Stomach (tissue), 9 donors: ENCODE results near the gene MAP7. TPM values are rescaled to one million over a fixed set of nuclear protein-coding genes. Genes with fewer than 3 reads are reported as not detected.

Experiments used
- DNase-seq, 2 donors: peaks; one replicate each; pipeline versions ENCODE4 v3.0.0 to v3.0.0-alpha.2; 2013 to 2019
- H3K27ac ChIP-seq, 5 donors: fragments of 200-600 bp in 4 of 5; sonication (generic) in 4 of 5; one replicate each; pipeline ENCODE4 v1.5.1; 2013 to 2019; ENCODE audit warnings: mild to moderate bottlenecking in 1 of 5, moderate library complexity in 1 of 5
- H3K27me3 ChIP-seq, 3 donors: fragments of 200-600 bp; sonication (generic); one replicate each; pipeline ENCODE4 v1.5.1; 2017 to 2019; ENCODE audit warnings: mixed run types in 1 of 3
- H3K36me3 ChIP-seq, 4 donors: fragments of 200-600 bp; sonication (generic); 1 replicate in 3 of 4; 2 replicates in 1 of 4; pipeline ENCODE4 v1.5.1; 2016 to 2019
- H3K4me1 ChIP-seq, 4 donors: fragments of 200-600 bp; sonication (generic); one replicate each; pipeline ENCODE4 v1.5.1; 2016 to 2019
- H3K4me3 ChIP-seq, 4 donors: fragments of 200-600 bp; sonication (generic) in 3 of 4; one replicate each; pipeline ENCODE4 v1.5.1; 2016 to 2019; ENCODE audit warnings: mild to moderate bottlenecking in 1 of 4
- H3K9me3 ChIP-seq, 4 donors: fragments of 200-600 bp; sonication (generic); one replicate each; pipeline ENCODE4 v1.5.1; 2016 to 2019
- EP300 ChIP-seq: sonication (generic); formaldehyde crosslinking; IDR thresholded peaks from one replicate; pipeline ENCODE4 v1.6.1; 2017; ENCODE audit warnings: antibody characterized with exemption
- POLR2A ChIP-seq, 4 donors: fragments of 450-650 bp; IDR thresholded peaks; one replicate each; pipeline ENCODE4 v1.6.1; 2016; ENCODE audit warnings: antibody characterized with exemption in 4 of 4, control low read depth in 2 of 4, mild to moderate bottlenecking in 1 of 4, moderate library complexity in 1 of 4
- POLR2AphosphoS5 ChIP-seq, 3 donors: sonication (generic); formaldehyde crosslinking; IDR thresholded peaks; one replicate each; pipeline ENCODE4 v1.6.1; 2016; ENCODE audit warnings: antibody characterized with exemption in 3 of 3
- WGBS, 5 donors: extraction: QIAGEN DNeasy Blood & Tissue Kit in 3 of 5; methylation state at CpG; one replicate each; pipeline versions ENCODE4 v1.1.5 to v1.1.7; 2013 to 2018; 5-methylcytosine and 5-hydroxymethylcytosine counted together
- intact Hi-C: fragments of 100-400 bp; cut with DNase I; formaldehyde crosslinking; loops from one replicate; pipeline ENCODE4 v1.15.1; 2023; ENCODE audit warnings: low total_unique reads
- polyA plus RNA-seq, 3 donors: library from polyadenylated mRNA; stranded (reverse); fragments of 200-250 nt; gene quantifications; one replicate each; pipeline ENCODE4 v1.2.3, GENCODE V29; 2013
- total RNA-seq, 5 donors: library from RNA; depleted of rRNA; stranded (reverse); fragments of >200 nt; gene quantifications; one replicate each; pipeline versions ENCODE4 v1.1.0 to v1.2.3, GENCODE V29; 2014 to 2016
- TF ChIP-seq, protein P1 (sequence below), 7 experiments: fragments of 450-650 bp in 4 of 7; fragments of 200-600 bp in 3 of 7; sonication (generic) in 3 of 7; IDR thresholded peaks; one replicate each; pipeline ENCODE4 v1.5.1; 2016 to 2019; ENCODE audit warnings: antibody characterized with exemption in 7 of 7, control low read depth in 2 of 7, mild to moderate bottlenecking in 1 of 7
- donor health status: healthy with polysubstance abuse.
- donor health status: Bipolar disorder and iron deficiency.
- donor health status: healthy.

Gene MAP7
- total and polyA plus RNA-seq, 8 donors, result 2.3 to 28.3 (median 9.7) TPM

DNA sequence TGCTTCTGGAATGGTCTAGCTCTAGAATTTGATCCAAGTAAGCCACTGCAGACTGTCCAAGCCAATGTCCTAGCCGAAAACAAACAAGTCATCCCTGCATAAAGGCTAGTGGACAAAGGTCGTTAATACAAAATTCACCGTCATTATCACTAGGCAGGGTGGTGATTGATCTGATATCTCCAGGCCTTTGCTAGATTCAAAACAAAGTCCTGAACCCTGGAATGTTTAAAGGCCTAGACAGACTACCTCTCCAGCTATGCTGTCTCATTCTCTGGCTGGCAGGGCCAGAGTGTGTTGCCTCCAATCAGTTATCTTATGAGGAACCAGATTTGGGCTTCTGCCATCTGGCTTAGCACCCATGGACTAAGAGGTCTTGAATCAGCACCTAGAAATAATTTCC is 38.3 kb downstream of the MAP7 start:
- Histone ChIP-seq H3K9me3 (no peaks in the 10 kb centered on the region), H3K36me3 (peaks cover 0 to 4% (median 0%) of the 10 kb centered on the region in 4 donors), H3K27ac (no peak overlapping the region), H3K27me3 (no peaks in the 10 kb centered on the region), H3K4me3 (no peak overlapping the region), H3K4me1 (peaks cover 0 to 18% (median 8%) of the 10 kb centered on the region in 4 donors)
- WGBS, 5 donors, result 27 to 53% (median 49%) methylated on average over 3 of the region's 3 CpGs
- TF ChIP-seq POLR2AphosphoS5 (IDR thresholded peaks at IDR 0.05), result peak in 1 of 3 donors; percentile 3
- no peak for TF ChIP-seq POLR2A (IDR thresholded peaks at IDR 0.05)
- intact Hi-C loops, result no loop called here
- DNase-seq, result peak in 1 of 2 donors; percentile 82

DNA sequence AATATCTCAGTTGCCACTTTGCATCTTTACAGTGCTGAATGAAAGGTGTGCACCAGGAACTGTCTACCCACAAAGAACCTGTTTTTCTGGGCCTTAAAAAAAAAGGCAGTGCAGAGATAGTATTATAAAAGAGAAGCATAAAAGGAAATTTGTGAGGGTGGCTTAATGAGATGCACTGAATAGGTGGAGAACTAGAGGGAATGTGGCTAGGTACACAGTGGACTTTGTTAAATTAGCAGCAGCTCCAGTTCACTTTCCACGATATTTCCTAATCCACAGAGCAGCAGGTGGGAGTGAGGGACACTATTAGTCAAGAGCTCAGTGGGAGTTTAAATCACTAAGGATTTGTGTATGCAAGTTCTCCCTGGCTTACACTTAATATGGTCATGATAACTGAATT is 38.8 kb downstream of the MAP7 start:
- no peak overlapping the region for H3K27ac ChIP-seq
- H3K4me1 ChIP-seq, result peaks cover 0 to 13% (median 8%) of the 10 kb centered on the region in 4 donors
- 26 to 50% (median 39%) methylated on average over 1 of the region's 1 CpG for WGBS, 5 donors
- DNase-seq, result peak in 1 of 2 donors; percentile 31
- no peak for TF ChIP-seq POLR2AphosphoS5 (IDR thresholded peaks at IDR 0.05)
- no peak for TF ChIP-seq POLR2A (IDR thresholded peaks at IDR 0.05)
- no peaks in the 10 kb centered on the region for H3K9me3 ChIP-seq
- intact Hi-C loops, result no loop called here
- no peak overlapping the region for H3K4me3 ChIP-seq
- H3K36me3 ChIP-seq, result peaks cover 0 to 4% (median 0%) of the 10 kb centered on the region in 4 donors
- H3K27me3 ChIP-seq, result no peaks in the 10 kb centered on the region

DNA sequence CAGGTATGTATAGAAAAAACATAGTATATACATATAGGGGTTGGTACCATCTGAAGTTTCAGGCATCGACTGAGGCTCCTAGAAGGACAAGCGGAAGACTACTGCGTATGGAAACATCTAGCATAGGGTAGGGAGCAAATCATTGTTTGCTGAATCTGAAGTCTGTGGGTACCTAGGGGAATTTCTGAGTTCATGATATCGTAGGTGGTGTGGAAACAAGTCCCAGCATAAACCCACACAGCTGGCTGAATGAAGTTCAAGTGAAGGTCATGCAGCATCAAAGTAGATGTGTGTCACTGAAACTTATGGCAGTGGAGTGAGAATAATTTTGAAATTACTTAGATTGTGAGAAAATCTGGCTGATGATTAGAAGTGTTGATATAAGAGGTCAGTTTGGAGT is 39.4 kb downstream of the MAP7 start:
- no peaks in the 10 kb centered on the region for H3K27me3 ChIP-seq
- H3K4me1 ChIP-seq, result peaks cover 0 to 13% (median 8%) of the 10 kb centered on the region in 4 donors
- TF ChIP-seq EP300 (no peak), POLR2AphosphoS5 (IDR thresholded peaks at IDR 0.05) (no peak)
- H3K36me3 ChIP-seq, result peaks cover 0 to 4% (median 0%) of the 10 kb centered on the region in 4 donors
- no peaks in the 10 kb centered on the region for H3K9me3 ChIP-seq
- DNase-seq, result no peak
- intact Hi-C loops, result no loop called here
- no peak overlapping the region for H3K27ac ChIP-seq
- H3K4me3 ChIP-seq, result no peak overlapping the region
- 76 to 87% (median 82%) methylated on average over 4 of the region's 4 CpGs for WGBS, 5 donors

DNA sequence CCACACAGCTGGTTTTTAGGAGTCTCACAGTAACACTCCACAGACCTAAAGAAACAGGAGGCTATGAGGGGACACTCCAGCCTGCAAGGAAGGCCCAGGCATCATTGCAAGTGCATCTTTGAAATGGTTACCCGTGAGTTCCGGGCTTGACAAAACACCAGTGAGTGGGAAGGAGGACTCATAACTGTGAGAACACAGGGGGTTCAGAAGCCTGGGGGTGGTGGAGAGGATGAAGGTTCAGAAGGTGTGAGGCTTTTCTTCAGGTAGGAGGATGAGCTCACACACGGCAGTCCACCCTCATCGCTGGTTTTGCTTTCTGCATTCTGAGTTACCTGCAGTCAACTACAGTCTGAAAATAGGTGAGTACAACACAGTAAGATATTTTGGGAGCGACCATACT is 39.9 kb downstream of the MAP7 start:
- no peaks in the 10 kb centered on the region for H3K9me3 ChIP-seq
- no peak overlapping the region for H3K4me3 ChIP-seq
- TF ChIP-seq POLR2A (IDR thresholded peaks at IDR 0.05), result no peak
- no peak for TF ChIP-seq EP300
- TF ChIP-seq POLR2AphosphoS5 (IDR thresholded peaks at IDR 0.05), result no peak
- TF ChIP-seq, protein P1, sequence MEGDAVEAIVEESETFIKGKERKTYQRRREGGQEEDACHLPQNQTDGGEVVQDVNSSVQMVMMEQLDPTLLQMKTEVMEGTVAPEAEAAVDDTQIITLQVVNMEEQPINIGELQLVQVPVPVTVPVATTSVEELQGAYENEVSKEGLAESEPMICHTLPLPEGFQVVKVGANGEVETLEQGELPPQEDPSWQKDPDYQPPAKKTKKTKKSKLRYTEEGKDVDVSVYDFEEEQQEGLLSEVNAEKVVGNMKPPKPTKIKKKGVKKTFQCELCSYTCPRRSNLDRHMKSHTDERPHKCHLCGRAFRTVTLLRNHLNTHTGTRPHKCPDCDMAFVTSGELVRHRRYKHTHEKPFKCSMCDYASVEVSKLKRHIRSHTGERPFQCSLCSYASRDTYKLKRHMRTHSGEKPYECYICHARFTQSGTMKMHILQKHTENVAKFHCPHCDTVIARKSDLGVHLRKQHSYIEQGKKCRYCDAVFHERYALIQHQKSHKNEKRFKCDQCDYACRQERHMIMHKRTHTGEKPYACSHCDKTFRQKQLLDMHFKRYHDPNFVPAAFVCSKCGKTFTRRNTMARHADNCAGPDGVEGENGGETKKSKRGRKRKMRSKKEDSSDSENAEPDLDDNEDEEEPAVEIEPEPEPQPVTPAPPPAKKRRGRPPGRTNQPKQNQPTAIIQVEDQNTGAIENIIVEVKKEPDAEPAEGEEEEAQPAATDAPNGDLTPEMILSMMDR (IDR thresholded peaks at IDR 0.05), result no peak
- no peak for DNase-seq
- H3K27ac ChIP-seq, result no peak overlapping the region
- intact Hi-C loops, result no loop called here
- H3K27me3 ChIP-seq, result no peaks in the 10 kb centered on the region
- H3K36me3 ChIP-seq, result peaks cover 0 to 4% (median 0%) of the 10 kb centered on the region in 4 donors
- WGBS, 5 donors, result 89 to 95% (median 91%) methylated on average over 5 of the region's 5 CpGs
- peaks cover 0 to 13% (median 8%) of the 10 kb centered on the region in 4 donors for H3K4me1 ChIP-seq

DNA sequence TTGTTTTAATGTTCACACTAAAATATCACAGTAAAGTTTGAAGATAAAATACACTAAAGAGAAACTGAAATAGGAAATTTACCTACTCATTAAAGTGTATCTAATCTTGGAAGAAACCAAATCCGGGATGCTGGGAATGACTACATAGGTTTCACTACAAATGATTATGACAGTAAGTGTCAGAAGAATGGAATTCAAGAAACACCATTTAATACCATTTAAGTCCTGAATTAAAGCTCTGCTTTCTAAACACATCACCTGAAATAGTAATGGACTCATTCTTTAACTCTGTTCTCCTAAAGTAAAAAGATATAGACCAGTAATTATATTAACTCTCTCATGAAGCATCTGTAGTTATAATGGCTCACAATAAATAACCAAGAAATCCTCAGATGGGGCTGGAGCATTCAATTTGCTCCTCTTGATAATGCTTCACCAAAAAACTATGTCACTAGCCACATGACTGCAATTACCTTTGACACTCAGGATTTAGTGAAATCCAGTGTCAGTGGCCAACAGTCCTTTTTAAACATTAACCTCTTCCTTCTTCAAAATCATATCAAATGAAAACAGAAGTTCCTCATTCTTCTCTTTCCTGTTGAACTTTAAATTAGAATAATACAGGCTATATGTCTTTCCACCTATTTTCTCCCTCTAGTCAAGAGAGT is 41.4 kb downstream of the MAP7 start:
- TF ChIP-seq POLR2AphosphoS5 (IDR thresholded peaks at IDR 0.05) (no peak), EP300 (no peak), POLR2A (IDR thresholded peaks at IDR 0.05) (no peak)
- TF ChIP-seq, protein P1 (IDR thresholded peaks at IDR 0.05), result no peak
- H3K9me3 ChIP-seq, result no peaks in the 10 kb centered on the region
- DNase-seq, result no peak
- intact Hi-C loops, result no loop called here
- peaks cover 0 to 13% (median 8%) of the 10 kb centered on the region in 4 donors for H3K4me1 ChIP-seq
- 52 to 72% (median 68%) methylated on average over 1 of the region's 1 CpG for WGBS, 5 donors
- H3K4me3 ChIP-seq, result no peak overlapping the region
- H3K27me3 ChIP-seq, result no peaks in the 10 kb centered on the region
- H3K36me3 ChIP-seq, result peaks cover 0 to 4% (median 0%) of the 10 kb centered on the region in 4 donors
- no peak overlapping the region for H3K27ac ChIP-seq
